Liver (tissue), 3 donors: Measurements from ENCODE around the gene CRACR2A.

Experiments
- EGR1 ChIP-seq, 2 donors: IDR thresholded peaks; 2 replicates each; pipeline ENCODE4 v1.6.1; 2016 to 2018; ENCODE audit warnings: antibody characterized with exemption in 2 of 2, low read depth in 2 of 2
- GABPA ChIP-seq, 2 donors: IDR thresholded peaks in 1 of 2; conservative IDR thresholded peaks in 1 of 2; 2 replicates each; pipeline ENCODE4 v1.6.1; 2016; ENCODE audit warnings: antibody characterized with exemption in 2 of 2, mild to moderate bottlenecking in 1 of 2, moderate library complexity in 1 of 2
- HNF4A ChIP-seq, 2 donors: conservative IDR thresholded peaks; 2 replicates each; pipeline ENCODE4 v1.6.1; 2016; ENCODE audit warnings: antibody characterized with exemption in 2 of 2, mild to moderate bottlenecking in 2 of 2
- JUND ChIP-seq, 2 donors: IDR thresholded peaks; 2 replicates each; pipeline ENCODE4 v1.6.1; 2016; ENCODE audit warnings: antibody characterized with exemption in 2 of 2
- MAX ChIP-seq: IDR thresholded peaks from 2 replicates; pipeline ENCODE4 v1.6.1; 2016; ENCODE audit warnings: antibody characterized with exemption
- RAD21 ChIP-seq, 2 donors: IDR thresholded peaks; 2 replicates each; pipeline ENCODE4 v1.6.1; 2016; ENCODE audit warnings: antibody characterized with exemption in 2 of 2, mild to moderate bottlenecking in 2 of 2
- RXRA ChIP-seq, 2 donors: IDR thresholded peaks; 2 replicates each; pipeline ENCODE4 v1.6.1; 2017 to 2018; ENCODE audit warnings: antibody characterized with exemption in 2 of 2, mild to moderate bottlenecking in 1 of 2
- TAF1 ChIP-seq: conservative IDR thresholded peaks from 2 replicates; pipeline ENCODE4 v1.6.1; 2016; ENCODE audit warnings: antibody characterized with exemption, mild to moderate bottlenecking
- YY1 ChIP-seq: IDR thresholded peaks from 2 replicates; pipeline ENCODE4 v1.6.1; 2016; ENCODE audit warnings: antibody characterized with exemption, mild to moderate bottlenecking
- TF ChIP-seq, protein P1 (sequence below): fragments of 150-350 bp; IDR thresholded peaks from 2 replicates; pipeline ENCODE4 v1.5.1; 2017; ENCODE audit warnings: improper control_type of control experiment, low read depth, low read length; ENCODE audit not compliant: missing input control
- TF ChIP-seq, protein P2 (sequence below): IDR thresholded peaks from 2 replicates; pipeline ENCODE4 v1.6.1; 2016; ENCODE audit warnings: antibody characterized with exemption, mild to moderate bottlenecking
- TF ChIP-seq, protein P3 (sequence below): IDR thresholded peaks from 2 replicates; pipeline ENCODE4 v1.6.1; 2016; ENCODE audit warnings: antibody characterized with exemption
- donor health status: healthy.
- donor health status: healthy.

DNA sequence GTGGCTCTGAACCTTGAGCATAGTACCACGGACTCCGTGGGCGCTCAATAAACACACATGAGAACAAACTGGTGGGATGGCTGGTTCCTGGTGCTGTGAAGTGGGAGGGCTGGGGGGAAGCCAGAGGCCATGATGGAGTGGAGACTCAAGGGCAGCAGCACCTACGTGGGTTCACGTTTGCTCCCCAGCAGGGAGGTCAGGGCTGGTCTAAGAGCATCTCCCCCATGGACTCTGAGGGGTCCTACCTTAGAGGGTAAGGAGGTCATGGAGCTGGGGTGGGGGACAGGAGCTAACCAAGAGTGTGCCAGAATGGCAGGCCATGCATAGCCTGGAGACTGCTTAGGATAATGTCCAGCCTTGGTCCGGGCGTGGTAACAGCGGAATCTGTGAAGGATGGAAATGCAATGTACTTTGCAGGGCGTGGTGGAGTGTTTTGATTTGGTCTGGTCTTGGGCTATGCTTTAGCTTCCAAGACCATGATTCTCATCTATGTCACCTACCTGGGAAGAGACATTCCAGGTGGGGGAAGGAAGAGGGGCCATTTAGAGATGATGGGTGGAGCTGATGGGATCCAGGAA is 158.9 kb downstream of the CRACR2A start:
- TF ChIP-seq, protein P1, sequence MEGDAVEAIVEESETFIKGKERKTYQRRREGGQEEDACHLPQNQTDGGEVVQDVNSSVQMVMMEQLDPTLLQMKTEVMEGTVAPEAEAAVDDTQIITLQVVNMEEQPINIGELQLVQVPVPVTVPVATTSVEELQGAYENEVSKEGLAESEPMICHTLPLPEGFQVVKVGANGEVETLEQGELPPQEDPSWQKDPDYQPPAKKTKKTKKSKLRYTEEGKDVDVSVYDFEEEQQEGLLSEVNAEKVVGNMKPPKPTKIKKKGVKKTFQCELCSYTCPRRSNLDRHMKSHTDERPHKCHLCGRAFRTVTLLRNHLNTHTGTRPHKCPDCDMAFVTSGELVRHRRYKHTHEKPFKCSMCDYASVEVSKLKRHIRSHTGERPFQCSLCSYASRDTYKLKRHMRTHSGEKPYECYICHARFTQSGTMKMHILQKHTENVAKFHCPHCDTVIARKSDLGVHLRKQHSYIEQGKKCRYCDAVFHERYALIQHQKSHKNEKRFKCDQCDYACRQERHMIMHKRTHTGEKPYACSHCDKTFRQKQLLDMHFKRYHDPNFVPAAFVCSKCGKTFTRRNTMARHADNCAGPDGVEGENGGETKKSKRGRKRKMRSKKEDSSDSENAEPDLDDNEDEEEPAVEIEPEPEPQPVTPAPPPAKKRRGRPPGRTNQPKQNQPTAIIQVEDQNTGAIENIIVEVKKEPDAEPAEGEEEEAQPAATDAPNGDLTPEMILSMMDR: no peak
- TF ChIP-seq, protein P2, sequence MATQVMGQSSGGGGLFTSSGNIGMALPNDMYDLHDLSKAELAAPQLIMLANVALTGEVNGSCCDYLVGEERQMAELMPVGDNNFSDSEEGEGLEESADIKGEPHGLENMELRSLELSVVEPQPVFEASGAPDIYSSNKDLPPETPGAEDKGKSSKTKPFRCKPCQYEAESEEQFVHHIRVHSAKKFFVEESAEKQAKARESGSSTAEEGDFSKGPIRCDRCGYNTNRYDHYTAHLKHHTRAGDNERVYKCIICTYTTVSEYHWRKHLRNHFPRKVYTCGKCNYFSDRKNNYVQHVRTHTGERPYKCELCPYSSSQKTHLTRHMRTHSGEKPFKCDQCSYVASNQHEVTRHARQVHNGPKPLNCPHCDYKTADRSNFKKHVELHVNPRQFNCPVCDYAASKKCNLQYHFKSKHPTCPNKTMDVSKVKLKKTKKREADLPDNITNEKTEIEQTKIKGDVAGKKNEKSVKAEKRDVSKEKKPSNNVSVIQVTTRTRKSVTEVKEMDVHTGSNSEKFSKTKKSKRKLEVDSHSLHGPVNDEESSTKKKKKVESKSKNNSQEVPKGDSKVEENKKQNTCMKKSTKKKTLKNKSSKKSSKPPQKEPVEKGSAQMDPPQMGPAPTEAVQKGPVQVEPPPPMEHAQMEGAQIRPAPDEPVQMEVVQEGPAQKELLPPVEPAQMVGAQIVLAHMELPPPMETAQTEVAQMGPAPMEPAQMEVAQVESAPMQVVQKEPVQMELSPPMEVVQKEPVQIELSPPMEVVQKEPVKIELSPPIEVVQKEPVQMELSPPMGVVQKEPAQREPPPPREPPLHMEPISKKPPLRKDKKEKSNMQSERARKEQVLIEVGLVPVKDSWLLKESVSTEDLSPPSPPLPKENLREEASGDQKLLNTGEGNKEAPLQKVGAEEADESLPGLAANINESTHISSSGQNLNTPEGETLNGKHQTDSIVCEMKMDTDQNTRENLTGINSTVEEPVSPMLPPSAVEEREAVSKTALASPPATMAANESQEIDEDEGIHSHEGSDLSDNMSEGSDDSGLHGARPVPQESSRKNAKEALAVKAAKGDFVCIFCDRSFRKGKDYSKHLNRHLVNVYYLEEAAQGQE: no peak
- no peak for TF ChIP-seq RAD21 (IDR thresholded peaks at IDR 0.05)
- no peak for TF ChIP-seq TAF1
- TF ChIP-seq MAX: no peak
- TF ChIP-seq, protein P3, sequence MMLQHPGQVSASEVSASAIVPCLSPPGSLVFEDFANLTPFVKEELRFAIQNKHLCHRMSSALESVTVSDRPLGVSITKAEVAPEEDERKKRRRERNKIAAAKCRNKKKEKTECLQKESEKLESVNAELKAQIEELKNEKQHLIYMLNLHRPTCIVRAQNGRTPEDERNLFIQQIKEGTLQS: no peak
- no peak for TF ChIP-seq JUND (IDR thresholded peaks at IDR 0.05)
- TF ChIP-seq GABPA (IDR thresholded peaks at IDR 0.05 in 1 of 2, conservative IDR thresholded peaks at IDR 0.05 in 1 of 2): no peak
- TF ChIP-seq RXRA (IDR thresholded peaks at IDR 0.05): no peak
- TF ChIP-seq YY1: no peak
- TF ChIP-seq EGR1 (IDR thresholded peaks at IDR 0.05; ENCODE audit: low read depth in 2 of 2): no peak
- TF ChIP-seq HNF4A (conservative IDR thresholded peaks at IDR 0.05): no peak
